Femur (tissue), 1 donor: ENCODE results near the gene FAM180B.
"Not testable (repeated sequence)": the region's sequence is repeated elsewhere in the genome, so short reads cannot be mapped to it uniquely, and the experiment has no call there.

ENCODE experiments used
- DNase-seq: peaks from one replicate; pipeline ENCODE4 v3.0.0-alpha.2; 2017

The FAM180B gene

GRCh38 chr11:47586098-47586855 lies at the start of gene FAM180B:
Gene FAM180B (plus strand): TSS chr11:47586678. CDS start chr11:47586769, 91 bp downstream.
- peak; percentile 86 for DNase-seq

GRCh38 chr11:47536915-47537314 lies 49.6 kb upstream of the FAM180B start:
- no peak for DNase-seq

- no peak for DNase-seq
These were observed 47.5 kb upstream of the FAM180B start for GRCh38 chr11:47538741-47539565.

- DNase-seq: no peak
These were observed 46.8 kb upstream of the FAM180B start for GRCh38 chr11:47539681-47540039.

GRCh38 chr11:47541070-47541469 lies 45.4 kb upstream of the FAM180B start:
- DNase-seq: no peak

- DNase-seq: no peak
These were observed 41.2 kb upstream of the FAM180B start for GRCh38 chr11:47545298-47545697.

GRCh38 chr11:47546274-47546673 lies 40.2 kb upstream of the FAM180B start:
- DNase-seq: not testable (repeated sequence)

- DNase-seq: no peak
These were observed 36.0 kb upstream of the FAM180B start for GRCh38 chr11:47550288-47551047.

- DNase-seq: no peak
These were observed 35.4 kb upstream of the FAM180B start for GRCh38 chr11:47551086-47551485.

GRCh38 chr11:47552056-47552565 lies 34.4 kb upstream of the FAM180B start:
- DNase-seq: peak; percentile 38

- peak; percentile 95 for DNase-seq
These were observed 33.7 kb upstream of the FAM180B start, which contains the start of gene CELF1 for GRCh38 chr11:47552566-47553405. Gene CELF1 (minus strand): TSS chr11:47553132. CDS start chr11:47499523, 53,609 bp downstream.

- no peak for DNase-seq
These were observed 33.1 kb upstream of the FAM180B start for GRCh38 chr11:47553406-47553743.

- not testable (repeated sequence) for DNase-seq
These were observed 29.5 kb upstream of the FAM180B start for GRCh38 chr11:47557004-47557403.

GRCh38 chr11:47558695-47559094 lies 27.8 kb upstream of the FAM180B start:
- no peak for DNase-seq

GRCh38 chr11:47560426-47560825 lies 26.1 kb upstream of the FAM180B start:
- no peak for DNase-seq

GRCh38 chr11:47562393-47562792 lies 24.1 kb upstream of the FAM180B start:
- DNase-seq: not testable (repeated sequence)

GRCh38 chr11:47564366-47564765 lies 22.1 kb upstream of the FAM180B start:
- DNase-seq: not testable (repeated sequence)

- DNase-seq: no peak
These were observed 21.5 kb upstream of the FAM180B start for GRCh38 chr11:47564933-47565339.

- DNase-seq: peak; percentile 85
These were observed 20.9 kb upstream of the FAM180B start, which contains the start of gene PTPMT1 for GRCh38 chr11:47565340-47566148. Gene PTPMT1 (plus strand): TSS chr11:47565599. CDS start chr11:47565623, 24 bp downstream.

GRCh38 chr11:47566149-47566698 lies 20.3 kb upstream of the FAM180B start:
- DNase-seq: no peak

- no peak for DNase-seq
These were observed 16.8 kb upstream of the FAM180B start for GRCh38 chr11:47569646-47570045.
